Duodenal mucosa (tissue), 2 donors: ENCODE measurements around the gene C14orf119.

Source experiments
- H3K27ac ChIP-seq: one replicate; pipeline ENCODE4 v1.7.0; 2013; ENCODE audit warnings: low read depth, low read length
- H3K27me3 ChIP-seq, 2 donors: one replicate each; pipeline ENCODE4 v1.7.0; 2013; ENCODE audit warnings: low read length in 2 of 2, control low read depth in 1 of 2; ENCODE audit not compliant: insufficient read depth in 2 of 2, control insufficient read depth in 1 of 2
- H3K36me3 ChIP-seq, 2 donors: one replicate each; pipeline ENCODE4 v1.7.0; 2013; ENCODE audit warnings: low read length in 2 of 2, control low read depth in 1 of 2; ENCODE audit not compliant: insufficient read depth in 2 of 2, control insufficient read depth in 1 of 2
- H3K4me1 ChIP-seq, 2 donors: one replicate each; pipeline ENCODE4 v1.7.0; 2013; ENCODE audit warnings: low read length in 2 of 2, control low read depth in 1 of 2; ENCODE audit not compliant: insufficient read depth in 2 of 2, control insufficient read depth in 1 of 2
- H3K4me3 ChIP-seq, 2 donors: one replicate each; pipeline ENCODE4 v1.7.0; 2013; ENCODE audit warnings: low read length in 2 of 2, low read depth in 1 of 2
- H3K9ac ChIP-seq, 2 donors: one replicate each; pipeline ENCODE4 v1.7.0; 2013; ENCODE audit warnings: low read length in 2 of 2, low read depth in 1 of 2
- H3K9me3 ChIP-seq, 2 donors: one replicate each; pipeline ENCODE4 v1.7.0; 2013; ENCODE audit warnings: low read length in 2 of 2, control low read depth in 1 of 2; ENCODE audit not compliant: control insufficient read depth in 1 of 2

Gene C14orf119

GRCh38 chr14:23119363-23120327 lies 24.3 kb downstream of the C14orf119 start:
- Histone ChIP-seq H3K4me3 (no peak overlapping the region), H3K9me3 (no peaks in the 10 kb centered on the region), H3K4me1 (peaks cover 14 to 21% of the 10 kb centered on the region in 2 donors), H3K27ac (no peak overlapping the region), H3K9ac (no peak overlapping the region), H3K27me3 (peaks cover 0 to 9% of the 10 kb centered on the region in 2 donors), H3K36me3 (no peaks in the 10 kb centered on the region)

- Histone ChIP-seq H3K27me3 (peaks cover 0 to 2% of the 10 kb centered on the region in 2 donors), H3K27ac (no peak overlapping the region), H3K9ac (no peak overlapping the region), H3K4me1 (peaks cover 14 to 21% of the 10 kb centered on the region in 2 donors), H3K36me3 (no peaks in the 10 kb centered on the region), H3K9me3 (no peaks in the 10 kb centered on the region), H3K4me3 (no peak overlapping the region)
Observed at GRCh38 chr14:23120541-23121251, 25.4 kb downstream of the C14orf119 start.

- Histone ChIP-seq H3K4me3 (no peak overlapping the region), H3K9ac (no peak overlapping the region), H3K27ac (no peak overlapping the region)
Observed at GRCh38 chr14:23121361-23121771, 26.1 kb downstream of the C14orf119 start.

GRCh38 chr14:23122086-23122485 lies 26.8 kb downstream of the C14orf119 start:
- Histone ChIP-seq H3K27ac (no peak overlapping the region), H3K27me3 (no peaks in the 10 kb centered on the region), H3K4me1 (peaks cover 14 to 21% of the 10 kb centered on the region in 2 donors), H3K9me3 (no peaks in the 10 kb centered on the region), H3K36me3 (peaks cover 0 to 5% of the 10 kb centered on the region in 2 donors), H3K4me3 (no peak overlapping the region), H3K9ac (no peak overlapping the region)

More at GRCh38 chr14:23121361-23121771, 26.1 kb downstream of the C14orf119 start:
- H3K36me3 ChIP-seq, result no peaks in the 10 kb centered on the region
- H3K27me3 ChIP-seq, result no peaks in the 10 kb centered on the region
- H3K4me1 ChIP-seq, result peaks cover 14 to 21% of the 10 kb centered on the region in 2 donors
- no peaks in the 10 kb centered on the region for H3K9me3 ChIP-seq

- H3K36me3 ChIP-seq, result peaks cover 8 to 16% of the 10 kb centered on the region in 2 donors
- H3K27ac ChIP-seq, result no peak overlapping the region
- H3K4me1 ChIP-seq, result peaks cover 14 to 21% of the 10 kb centered on the region in 2 donors
- no peak overlapping the region for H3K4me3 ChIP-seq
- no peaks in the 10 kb centered on the region for H3K27me3 ChIP-seq
- no peak overlapping the region for H3K9ac ChIP-seq
- H3K9me3 ChIP-seq, result no peaks in the 10 kb centered on the region
Observed at GRCh38 chr14:23123419-23123818, 28.1 kb downstream of the C14orf119 start.

- Histone ChIP-seq H3K9me3 (no peaks in the 10 kb centered on the region), H3K27ac (no peak overlapping the region), H3K4me3 (no peak overlapping the region), H3K4me1 (peaks cover 14 to 19% of the 10 kb centered on the region in 2 donors), H3K9ac (no peak overlapping the region), H3K27me3 (no peaks in the 10 kb centered on the region), H3K36me3 (peaks cover 14 to 24% of the 10 kb centered on the region in 2 donors)
Observed at GRCh38 chr14:23124337-23124954, 29.1 kb downstream of the C14orf119 start.

- no peak overlapping the region for H3K27ac ChIP-seq
- H3K9me3 ChIP-seq, result no peaks in the 10 kb centered on the region
- peaks cover 13 to 14% of the 10 kb centered on the region in 2 donors for H3K4me1 ChIP-seq
- H3K36me3 ChIP-seq, result peaks cover 20 to 29% of the 10 kb centered on the region in 2 donors
- H3K27me3 ChIP-seq, result no peaks in the 10 kb centered on the region
- no peak overlapping the region for H3K4me3 ChIP-seq
- H3K9ac ChIP-seq, result no peak overlapping the region
Observed at GRCh38 chr14:23125011-23125410, 29.7 kb downstream of the C14orf119 start.

- H3K9me3 ChIP-seq, result no peaks in the 10 kb centered on the region
- no peak overlapping the region for H3K4me3 ChIP-seq
- no peak overlapping the region for H3K27ac ChIP-seq
- H3K9ac ChIP-seq, result no peak overlapping the region
- H3K27me3 ChIP-seq, result no peaks in the 10 kb centered on the region
- peaks cover 24 to 35% of the 10 kb centered on the region in 2 donors for H3K36me3 ChIP-seq
- peaks cover 12% of the 10 kb centered on the region in 2 donors for H3K4me1 ChIP-seq
Observed at GRCh38 chr14:23125933-23126524, 30.7 kb downstream of the C14orf119 start.

- Histone ChIP-seq H3K9ac (no peak overlapping the region), H3K4me3 (no peak overlapping the region), H3K27ac (no peak overlapping the region), H3K4me1 (peaks cover 6 to 9% of the 10 kb centered on the region in 2 donors), H3K27me3 (no peaks in the 10 kb centered on the region), H3K9me3 (no peaks in the 10 kb centered on the region), H3K36me3 (peaks cover 30 to 42% of the 10 kb centered on the region in 2 donors)
Observed at GRCh38 chr14:23126548-23127278, 31.4 kb downstream of the C14orf119 start.
